HEK293T (cell line): Measurements from ENCODE around the gene ANXA8.

ENCODE experiments used
- CTCF ChIA-PET: fragments of 350-600 bp; formaldehyde crosslinking; extraction: SDS; loops from one replicate; lab custom pipeline; 2021; ENCODE audit warnings: antibody characterized with exemption, inconsistent platforms; lab: Yijun Ruan, JAX
- POLR2A ChIA-PET: fragments of 350-600 bp; formaldehyde crosslinking; extraction: SDS; loops from one replicate; lab custom pipeline; 2020; ENCODE audit warnings: antibody characterized with exemption, inconsistent platforms; lab: Yijun Ruan, JAX
- DNase-seq: peaks from one replicate; pipeline ENCODE4 v3.0.0; 2012; ENCODE audit warnings: mixed read lengths; ENCODE audit errors: extremely low spot score
- ARNT ChIP-seq: fragments of 450-650 bp; IDR thresholded peaks from 2 replicates; pipeline ENCODE4 v1.6.1; 2017; ENCODE audit warnings: mild to moderate bottlenecking
- BHLHE40 ChIP-seq: fragments of 450-650 bp; IDR thresholded peaks from 2 replicates; pipeline ENCODE4 v1.6.1; 2016; ENCODE audit warnings: mild to moderate bottlenecking, moderate library complexity, borderline replicate concordance
- CTBP1 ChIP-seq: fragments of 450-650 bp; IDR thresholded peaks from 2 replicates; pipeline ENCODE4 v1.6.1; 2016; ENCODE audit warnings: borderline replicate concordance
- ELF4 ChIP-seq: fragments of 450-650 bp; IDR thresholded peaks from 2 replicates; pipeline ENCODE4 v1.6.1; 2017; ENCODE audit warnings: antibody characterized with exemption
- FOXA1 ChIP-seq: fragments of 450-650 bp; IDR thresholded peaks from 2 replicates; pipeline ENCODE4 v1.6.1; 2016; ENCODE audit warnings: mild to moderate bottlenecking
- FOXK2 ChIP-seq: fragments of 450-650 bp; IDR thresholded peaks from 2 replicates; pipeline ENCODE4 v1.6.1; 2016; ENCODE audit warnings: mild to moderate bottlenecking
- FOXM1 ChIP-seq: fragments of 450-650 bp; IDR thresholded peaks from 2 replicates; pipeline ENCODE4 v1.6.1; 2017; ENCODE audit warnings: mild to moderate bottlenecking, borderline replicate concordance
- HDGF ChIP-seq: fragments of 450-650 bp; IDR thresholded peaks from 2 replicates; pipeline ENCODE4 v1.6.1; 2017; ENCODE audit warnings: antibody characterized with exemption, borderline replicate concordance
- L3MBTL2 ChIP-seq: fragments of 450-650 bp; conservative IDR thresholded peaks from 2 replicates; pipeline ENCODE4 v1.6.1; 2016; ENCODE audit warnings: mild to moderate bottlenecking
- LEF1 ChIP-seq: fragments of 450-650 bp; IDR thresholded peaks from 2 replicates; pipeline ENCODE4 v1.6.1; 2017; ENCODE audit warnings: mild to moderate bottlenecking, borderline replicate concordance
- NFRKB ChIP-seq: fragments of 450-650 bp; IDR thresholded peaks from 2 replicates; pipeline ENCODE4 v1.6.1; 2016; ENCODE audit warnings: mild to moderate bottlenecking, moderate library complexity
- SP1 ChIP-seq: fragments of 450-650 bp; IDR thresholded peaks from 2 replicates; pipeline ENCODE4 v1.6.1; 2017
- SUZ12 ChIP-seq: fragments of 450-650 bp; IDR thresholded peaks from 2 replicates; pipeline ENCODE4 v1.6.1; 2016; ENCODE audit warnings: mild to moderate bottlenecking
- TARDBP ChIP-seq: fragments of 450-650 bp; IDR thresholded peaks from 2 replicates; pipeline ENCODE4 v1.6.1; 2016
- ZNF384 ChIP-seq: fragments of 450-650 bp; IDR thresholded peaks from 2 replicates; pipeline ENCODE4 v1.6.1; 2016
- TF ChIP-seq, protein P1 (sequence below): fragments of 450-650 bp; IDR thresholded peaks from 2 replicates; pipeline ENCODE4 v1.6.1; 2016

ANXA8 gene

DNA sequence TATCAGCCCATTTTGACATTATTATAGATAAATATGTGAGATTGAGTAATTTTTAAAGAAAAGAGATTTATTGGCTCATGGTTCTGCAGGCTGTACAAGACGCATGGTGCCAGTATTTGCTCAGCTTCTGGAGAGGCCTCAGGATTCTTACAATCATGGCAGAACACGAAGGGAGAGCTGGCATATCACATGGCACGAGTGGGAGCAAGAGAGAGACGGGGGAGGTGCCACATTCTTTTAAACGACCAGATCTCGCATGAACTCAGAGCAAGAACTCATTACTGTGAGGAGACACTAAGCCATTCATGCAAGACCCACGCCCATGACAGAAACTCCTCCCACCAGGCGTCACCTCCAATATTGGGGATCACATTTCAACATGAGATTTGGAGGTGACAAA, 59.7 kb downstream of the ANXA8 start:
- no peak for TF ChIP-seq FOXM1
- TF ChIP-seq NFRKB, result no peak
- TF ChIP-seq ZNF384, result no peak
- TF ChIP-seq LEF1, result no peak
- no peak for TF ChIP-seq ARNT
- TF ChIP-seq, protein P1, sequence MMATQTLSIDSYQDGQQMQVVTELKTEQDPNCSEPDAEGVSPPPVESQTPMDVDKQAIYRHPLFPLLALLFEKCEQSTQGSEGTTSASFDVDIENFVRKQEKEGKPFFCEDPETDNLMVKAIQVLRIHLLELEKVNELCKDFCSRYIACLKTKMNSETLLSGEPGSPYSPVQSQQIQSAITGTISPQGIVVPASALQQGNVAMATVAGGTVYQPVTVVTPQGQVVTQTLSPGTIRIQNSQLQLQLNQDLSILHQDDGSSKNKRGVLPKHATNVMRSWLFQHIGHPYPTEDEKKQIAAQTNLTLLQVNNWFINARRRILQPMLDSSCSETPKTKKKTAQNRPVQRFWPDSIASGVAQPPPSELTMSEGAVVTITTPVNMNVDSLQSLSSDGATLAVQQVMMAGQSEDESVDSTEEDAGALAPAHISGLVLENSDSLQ, result no peak
- no peak for TF ChIP-seq ELF4
- no peak for TF ChIP-seq TARDBP
- no peak for TF ChIP-seq CTBP1
- TF ChIP-seq FOXK2, result no peak
- TF ChIP-seq FOXA1, result no peak
- no peak for TF ChIP-seq HDGF
- no peak for TF ChIP-seq SP1
- ChIA-PET POLR2A (no interaction called here), CTCF (no interaction called here)
- no peak for DNase-seq

DNA sequence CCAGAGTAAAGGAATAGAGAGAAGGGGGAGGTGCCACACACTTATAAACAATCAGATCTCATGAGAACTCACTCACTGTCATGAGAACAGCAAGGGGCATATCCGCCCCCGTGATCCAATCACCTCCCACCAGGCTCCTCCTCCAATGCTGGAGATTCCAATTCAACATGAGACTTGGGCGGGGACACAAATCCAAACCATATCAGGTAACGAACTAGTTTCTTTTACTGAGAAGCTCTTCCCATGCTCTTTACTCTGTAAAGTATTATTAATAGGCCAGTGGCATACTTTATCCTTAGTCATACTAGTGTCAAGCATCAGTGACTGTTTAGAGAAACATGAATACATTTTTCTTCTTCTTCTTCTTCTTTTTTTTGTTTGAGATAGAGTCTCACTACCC, 60.4 kb downstream of the ANXA8 start:
- no peak for DNase-seq
- POLR2A ChIA-PET, result no interaction called here
- TF ChIP-seq FOXM1 (no peak), SP1 (no peak), HDGF (no peak), ARNT (no peak), CTBP1 (no peak), FOXA1 (no peak), SUZ12 (no peak), LEF1 (no peak), FOXK2 (no peak), NFRKB (no peak), BHLHE40 (no peak)
- CTCF ChIA-PET, result no interaction called here

DNA sequence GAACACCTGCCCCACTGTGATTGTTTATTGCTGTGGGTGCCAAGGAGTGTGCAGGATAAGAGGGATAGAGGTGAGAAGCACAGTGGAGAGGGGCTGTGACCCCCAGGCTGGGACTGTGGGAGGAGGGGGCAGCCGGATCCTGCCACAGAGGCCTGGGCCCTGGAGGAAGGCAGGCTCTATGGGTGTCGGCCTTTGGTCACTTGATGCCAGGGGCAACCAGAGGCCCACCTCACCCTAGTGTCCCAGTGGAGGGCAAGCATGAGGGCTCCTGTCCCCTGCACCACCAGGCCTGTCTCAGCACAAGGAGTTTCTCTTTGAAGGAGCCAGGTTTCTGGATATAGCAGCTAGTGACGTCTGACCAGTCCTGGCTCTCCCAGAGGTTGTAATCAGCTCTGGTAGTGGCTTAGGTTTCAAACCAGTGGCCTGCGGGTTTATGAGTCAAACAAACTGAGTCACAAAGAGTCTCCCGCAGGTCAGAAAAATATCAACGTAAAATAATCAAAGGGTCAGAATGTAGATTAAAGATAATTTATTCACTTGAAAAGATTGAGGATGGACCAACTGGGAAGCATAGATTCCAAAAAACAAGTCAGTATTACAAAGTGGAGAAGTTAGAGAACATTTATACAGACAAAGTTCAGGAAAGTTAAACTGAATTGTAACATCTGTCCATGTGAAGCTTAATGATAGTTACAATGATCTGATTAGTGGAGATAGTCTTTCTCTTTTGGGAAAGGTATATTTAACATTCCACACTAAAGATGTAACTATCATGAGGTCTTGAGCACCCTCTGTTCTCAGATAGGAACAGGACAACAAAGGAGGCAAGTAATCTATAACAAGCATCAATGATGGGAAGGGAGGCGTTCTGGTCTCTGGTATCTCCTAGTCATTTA, 62.6 kb downstream of the ANXA8 start:
- no peak for TF ChIP-seq SP1
- TF ChIP-seq NFRKB, result no peak
- TF ChIP-seq FOXM1, result no peak
- TF ChIP-seq FOXK2, result no peak
- TF ChIP-seq BHLHE40, result no peak
- TF ChIP-seq FOXA1, result no peak
- no peak for TF ChIP-seq ZNF384
- TF ChIP-seq, protein P1, result no peak
- TF ChIP-seq ARNT, result no peak
- TF ChIP-seq HDGF, result no peak
- no peak for TF ChIP-seq ELF4
- no peak for TF ChIP-seq L3MBTL2
- no peak for TF ChIP-seq LEF1
- no peak for TF ChIP-seq SUZ12
- TF ChIP-seq CTBP1, result no peak
- no peak for TF ChIP-seq TARDBP
- DNase-seq, result peak; percentile 26
- ChIA-PET CTCF (no interaction called here), POLR2A (no interaction called here)

DNA sequence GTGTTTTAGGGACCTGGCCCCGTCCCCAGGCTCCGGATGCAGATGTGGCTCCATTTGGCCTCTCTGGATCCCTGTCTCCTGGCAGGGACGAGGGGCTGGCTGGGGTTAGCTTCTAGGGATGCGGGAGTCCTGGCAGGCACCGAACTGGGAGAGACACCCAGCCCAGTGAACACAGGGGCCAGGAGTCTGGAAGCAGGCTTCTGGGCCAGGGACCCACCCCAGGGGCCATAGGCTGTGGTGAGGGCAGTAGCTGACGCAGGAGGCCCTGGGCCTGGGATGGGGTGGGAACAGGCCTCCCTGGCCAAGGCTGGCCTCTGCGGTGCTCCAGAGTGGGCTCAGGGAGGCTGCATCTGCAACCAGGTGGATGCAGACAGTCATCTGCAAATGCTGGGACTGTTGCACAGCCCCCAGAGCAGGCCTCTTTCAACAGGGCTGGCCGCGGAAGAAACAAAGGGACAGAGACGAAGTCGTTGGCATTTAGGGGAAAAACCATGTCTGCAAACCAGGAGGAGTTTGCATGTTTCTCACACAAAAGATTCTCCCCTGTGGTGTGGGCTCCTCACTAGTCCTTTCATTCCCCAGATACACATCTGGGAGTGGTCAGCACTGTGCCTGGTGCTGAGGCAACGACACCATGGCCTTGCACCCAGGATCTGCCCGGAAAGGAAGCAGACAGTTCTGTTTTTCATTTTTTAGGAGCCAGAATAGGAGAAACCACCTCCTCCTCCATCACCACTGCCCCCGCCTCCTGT, 63.4 kb downstream of the ANXA8 start:
- TF ChIP-seq BHLHE40 (no peak), HDGF (no peak), CTBP1 (no peak), ARNT (no peak)
- ChIA-PET CTCF (no interaction called here), POLR2A (no interaction called here)
- DNase-seq, result no peak

DNA sequence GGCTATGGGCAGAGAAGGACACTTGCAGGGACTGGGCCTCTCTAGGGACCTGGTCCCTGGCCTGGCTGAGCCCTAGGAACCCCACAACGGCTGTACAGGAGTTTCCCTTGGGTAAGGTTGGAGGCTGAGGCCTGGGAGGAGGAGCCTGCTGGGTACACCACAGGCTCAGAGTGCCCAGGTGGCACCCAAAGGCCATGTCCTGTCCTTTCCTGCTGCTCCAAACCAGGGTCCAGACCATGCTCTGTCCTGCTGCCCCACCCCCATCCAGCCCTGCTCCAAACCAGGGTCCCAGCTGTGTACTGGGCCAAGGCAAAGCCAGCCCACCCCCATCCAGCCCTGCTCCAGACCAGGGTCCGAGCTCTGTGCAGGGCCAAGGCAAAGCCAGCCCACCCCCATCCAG, 64.5 kb downstream of the ANXA8 start:
- ChIA-PET POLR2A (interaction anchor here (1.0 kb wide), 1 partner anchor 35 kb away, joined by 3 read pairs; the partner anchor contains the start of gene ZNF488), CTCF (no interaction called here)
- TF ChIP-seq ARNT (no peak), NFRKB (no peak), L3MBTL2 (no peak), FOXA1 (no peak)
- TF ChIP-seq, protein P1, result no peak
- DNase-seq, result no peak

DNA sequence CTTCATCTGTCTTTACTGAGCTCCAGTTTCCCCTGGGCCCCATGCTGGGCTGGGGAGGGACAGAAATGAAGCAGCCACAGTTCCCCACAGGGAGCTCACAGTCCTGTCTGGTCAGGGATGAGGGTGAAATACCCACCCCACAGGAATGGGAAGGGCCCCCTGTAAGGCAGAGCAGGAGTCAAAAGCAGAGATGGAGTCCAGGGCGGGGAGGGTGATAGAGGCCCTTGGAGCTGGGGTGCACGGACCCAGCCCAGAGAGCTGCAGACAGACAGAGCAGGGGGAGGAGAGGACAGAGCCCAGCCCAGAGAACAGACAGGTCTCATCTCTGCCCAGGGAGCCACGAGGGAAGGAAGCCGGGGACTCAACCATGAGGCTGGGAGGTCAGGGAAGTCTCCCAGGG, 64.9 kb downstream of the ANXA8 start:
- ChIA-PET CTCF (no interaction called here), POLR2A (interaction anchor here (1.0 kb wide), 1 partner anchor 35 kb away, joined by 3 read pairs; the partner anchor contains the start of gene ZNF488)
- no peak for DNase-seq
- TF ChIP-seq TARDBP, result no peak
- TF ChIP-seq FOXA1, result no peak
- no peak for TF ChIP-seq SUZ12
- TF ChIP-seq HDGF, result no peak
- TF ChIP-seq NFRKB, result no peak
- no peak for TF ChIP-seq BHLHE40
- no peak for TF ChIP-seq SP1
- no peak for TF ChIP-seq LEF1
- no peak for TF ChIP-seq ZNF384
- no peak for TF ChIP-seq FOXM1
- TF ChIP-seq, protein P1, result no peak
- TF ChIP-seq ELF4, result no peak
- TF ChIP-seq ARNT, result no peak
